Ureter (tissue), 1 donor: ENCODE data around the gene PRKCE. TPM values are rescaled to one million over a fixed set of nuclear protein-coding genes. Genes with fewer than 3 reads are reported as not detected.

ENCODE experiments used
- DNase-seq: peaks from one replicate; pipeline ENCODE4 v3.0.0-alpha.2; 2020; ENCODE audit warnings: low spot score
- total RNA-seq: library from RNA; stranded (reverse); gene quantifications from one replicate; pipeline ENCODE4 v1.2.4, GENCODE V29; 2023
- donor health status: DM: yes; HTN: yes; CAD: no.

Gene PRKCE
- total RNA-seq, 1 donor from 2014 or later: 54.3 TPM

DNA sequence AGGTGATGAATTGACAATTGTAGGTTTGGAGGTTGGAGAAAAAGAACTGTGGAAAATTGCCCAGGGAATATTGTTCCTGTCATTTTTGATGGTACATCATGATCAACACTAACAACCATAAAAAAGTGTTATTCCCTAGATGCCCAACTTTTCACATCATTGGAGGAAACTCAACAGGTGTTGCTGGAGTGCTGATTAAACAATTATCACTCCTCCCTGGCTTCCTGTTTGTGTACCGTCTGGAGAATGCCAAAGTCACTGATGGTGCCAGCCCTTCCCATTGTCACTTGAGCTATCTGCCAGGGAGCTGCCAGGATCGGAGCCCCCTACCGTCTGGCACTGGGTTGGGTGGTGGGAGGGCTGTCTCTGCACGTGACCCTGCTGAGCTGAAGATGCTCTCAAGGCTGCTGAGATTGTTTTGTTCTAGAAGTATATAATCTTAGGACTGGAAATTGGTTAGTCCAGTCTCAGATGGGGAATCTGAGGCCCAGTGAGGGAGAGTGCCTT is 156.9 kb downstream of the PRKCE start:
- DNase-seq: no peak

- DNase-seq: no peak
Measured at GRCh38 chr2:45809205-45809604, 157.7 kb downstream of the PRKCE start.

- no peak for DNase-seq
Measured at GRCh38 chr2:45812011-45812500, 160.6 kb downstream of the PRKCE start.

- DNase-seq: no peak
Measured at GRCh38 chr2:45813003-45813941, 161.8 kb downstream of the PRKCE start.

DNA sequence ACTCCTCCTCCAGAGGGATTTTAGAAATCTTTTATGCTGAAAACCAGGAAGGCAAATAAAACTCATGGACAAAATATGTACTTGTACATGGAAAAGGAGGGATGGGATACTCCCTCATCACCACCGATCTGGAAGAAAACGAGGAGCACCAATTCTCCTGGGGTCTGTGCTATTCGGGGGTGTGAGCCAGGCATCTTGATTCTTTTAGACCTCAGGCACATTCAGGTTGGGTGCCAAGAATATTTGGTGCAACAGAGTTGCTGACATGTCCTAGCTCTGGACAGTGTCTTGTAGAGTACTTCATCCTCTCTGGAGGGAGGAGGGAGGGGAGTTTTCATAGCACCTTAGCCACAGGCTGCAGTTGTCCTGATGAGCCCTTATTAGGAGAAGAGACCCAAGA is 163.0 kb downstream of the PRKCE start:
- no peak for DNase-seq

- DNase-seq: no peak
Measured at GRCh38 chr2:45814951-45815621, 163.6 kb downstream of the PRKCE start.

GRCh38 chr2:45816272-45816671 is 164.8 kb downstream of the PRKCE start:
- no peak for DNase-seq

GRCh38 chr2:45818591-45818990 is 167.1 kb downstream of the PRKCE start:
- DNase-seq: no peak

DNA sequence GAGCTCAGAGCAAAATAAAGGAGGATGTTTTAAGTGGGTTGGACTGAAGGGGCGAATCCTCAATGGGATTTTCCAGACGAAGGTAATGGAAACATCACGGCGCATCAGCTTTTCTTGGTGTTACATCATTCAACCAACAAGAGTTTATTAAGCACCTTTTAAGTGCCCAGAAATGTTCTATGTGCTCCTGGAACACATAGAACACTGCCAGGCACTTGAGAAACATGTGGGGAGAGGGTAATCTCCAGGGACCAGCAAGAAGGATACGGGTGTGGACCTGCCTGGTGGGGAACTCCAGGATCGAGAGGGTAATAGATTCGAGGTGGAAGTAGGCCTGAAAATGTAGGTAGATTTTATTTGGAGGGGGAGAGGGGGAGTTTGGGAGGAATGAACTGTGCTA is 168.6 kb downstream of the PRKCE start:
- DNase-seq: no peak

- peak; percentile 87 for DNase-seq
Measured at GRCh38 chr2:45821558-45822271, 170.2 kb downstream of the PRKCE start.

GRCh38 chr2:45822272-45822630 is 170.8 kb downstream of the PRKCE start:
- no peak for DNase-seq

DNA sequence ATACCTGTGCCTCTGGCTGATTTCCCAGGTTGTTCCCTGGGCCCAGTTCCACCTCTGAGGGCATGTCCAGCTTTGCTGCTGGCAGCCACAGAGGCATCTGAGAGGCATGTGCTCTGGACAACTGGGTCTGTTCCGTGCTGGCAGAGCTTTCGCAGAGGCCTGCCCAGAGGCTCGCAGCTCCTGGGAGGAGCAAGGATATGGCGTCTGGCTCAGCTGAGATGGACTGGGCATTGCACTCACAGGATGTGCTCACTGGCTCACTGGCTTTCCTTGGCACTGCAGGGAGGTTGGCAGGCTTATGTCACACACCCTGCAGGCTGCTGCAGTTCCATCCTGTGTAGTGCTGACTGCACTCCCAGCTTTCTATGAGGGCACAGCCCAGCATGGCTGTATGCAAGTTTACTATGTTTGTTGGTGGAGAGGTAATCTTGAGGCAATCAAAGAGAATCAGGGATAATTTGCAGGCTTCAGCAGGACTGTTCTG is 172.3 kb downstream of the PRKCE start:
- peak; percentile 75 for DNase-seq

- no peak for DNase-seq
Measured at GRCh38 chr2:45825001-45825651, 173.7 kb downstream of the PRKCE start.

GRCh38 chr2:45826460-45826859 is 175.0 kb downstream of the PRKCE start:
- DNase-seq: no peak

GRCh38 chr2:45826884-45827635 is 175.6 kb downstream of the PRKCE start:
- DNase-seq: no peak

DNA sequence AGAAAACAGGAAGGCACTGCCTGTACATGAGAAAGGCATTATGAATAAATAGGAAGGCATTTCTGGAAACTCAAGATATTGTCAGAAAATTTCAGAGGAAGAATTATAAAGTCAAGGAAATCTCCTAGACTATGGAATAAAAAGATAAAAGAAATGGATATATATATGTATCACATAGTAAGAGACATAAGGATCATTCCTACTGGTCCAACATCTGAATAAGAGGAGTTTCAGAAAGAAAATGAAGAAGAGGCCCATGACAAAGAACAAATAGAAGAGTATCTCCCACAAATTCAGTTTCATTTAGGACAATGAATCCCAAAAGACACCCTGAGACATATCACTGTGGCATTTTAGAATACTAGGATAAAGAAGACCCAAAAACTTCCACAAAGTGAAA is 178.8 kb downstream of the PRKCE start:
- DNase-seq: no peak

GRCh38 chr2:45833301-45833967 is 182.0 kb downstream of the PRKCE start:
- no peak for DNase-seq

GRCh38 chr2:45833968-45834344 is 182.5 kb downstream of the PRKCE start:
- DNase-seq: no peak

DNA sequence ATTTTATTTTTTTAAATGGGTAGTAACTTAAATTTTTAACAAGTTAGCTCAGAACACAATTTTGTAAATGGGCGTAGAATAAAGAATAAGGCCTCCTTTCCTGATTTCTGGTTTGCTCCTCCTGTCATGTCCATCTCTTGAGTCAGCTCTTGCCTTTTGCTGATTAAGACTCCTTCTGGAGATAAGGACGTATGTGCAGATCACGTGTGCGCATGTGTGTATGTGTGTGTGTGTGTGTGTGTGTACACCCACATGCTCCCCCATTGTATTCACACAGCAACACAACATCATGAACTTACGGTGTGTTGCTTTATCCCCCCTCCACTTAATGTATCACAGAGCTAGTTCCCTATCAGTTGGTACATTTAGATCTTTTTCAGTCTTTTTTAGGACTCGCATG is 182.9 kb downstream of the PRKCE start:
- no peak for DNase-seq

DNA sequence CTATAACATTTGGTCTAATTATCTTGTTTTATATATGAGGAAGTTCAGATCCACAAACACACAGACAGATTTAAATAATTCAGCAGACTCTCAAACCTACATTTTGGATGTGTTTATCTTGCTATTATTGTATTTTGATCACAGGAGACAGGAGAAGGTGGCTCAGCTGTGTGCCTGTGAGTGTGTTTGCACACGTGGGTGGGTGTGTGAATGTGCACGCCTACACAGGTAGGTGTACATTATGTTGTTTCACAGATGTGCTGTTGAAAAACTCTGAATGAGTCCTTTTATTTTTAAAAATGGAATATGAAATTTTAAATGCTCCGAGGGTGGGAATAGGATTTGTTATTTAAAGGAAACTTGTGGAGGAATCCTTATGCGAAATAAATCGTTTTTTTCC is 183.4 kb downstream of the PRKCE start:
- no peak for DNase-seq
